ENCODE results near the gene RGS3. TPM values are rescaled to one million over a fixed set of nuclear protein-coding genes. Genes with fewer than 3 reads are reported as not detected.
A peak's percentile ranks its signal among the peaks of the same experiment; 100 is the strongest.

The RGS3 gene
- total and polyA plus RNA-seq, 2 donors (not counting 3 experiments of a cell fraction or from before 2014, with no cell fraction given), result 356 to 416 TPM

DNA sequence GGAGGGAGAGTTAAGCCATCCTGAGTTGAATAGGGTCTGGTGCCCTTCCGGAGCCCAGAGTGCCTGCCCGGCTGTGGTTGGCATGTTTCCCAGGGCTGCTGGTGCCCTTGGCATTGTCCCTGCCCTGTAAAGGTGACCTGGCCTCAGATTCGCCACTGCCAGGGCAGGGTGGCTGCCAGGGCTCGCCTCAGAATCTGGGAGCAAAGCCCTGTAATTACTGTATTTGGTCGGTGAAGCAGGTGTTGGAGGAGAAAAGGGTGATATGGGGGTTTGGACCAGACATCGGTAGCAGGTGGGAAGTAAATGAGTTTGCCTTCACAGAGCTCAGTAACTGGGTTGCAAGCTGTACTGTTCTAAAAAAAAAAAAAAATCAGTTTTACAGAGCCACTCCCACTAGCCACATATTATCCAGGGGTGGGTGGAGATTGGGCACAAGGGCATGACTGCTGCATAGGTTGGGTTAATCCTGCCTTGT, 47.6 kb downstream of the RGS3 start:
- Histone ChIP-seq H2AFZ (ENCODE audit: low read depth, low read length) (no peak overlapping the region), H3K4me1 (ENCODE audit: control insufficient read depth, extremely low read depth, insufficient read depth, low read length) (peaks cover 54% of the 10 kb centered on the region), H3K9me1 (replicated peaks; ENCODE audit: control insufficient read depth, extremely low read depth, insufficient read depth, low read length) (no peaks in the 10 kb centered on the region), H3K27ac (ENCODE audit: insufficient read depth, low read depth, low read length) (peak overlapping the region; percentile 15), H3K9ac (replicated peaks; ENCODE audit: extremely low read depth, insufficient read depth, low read length) (no peak overlapping the region), H3K79me2 (ENCODE audit: control insufficient read depth, insufficient read depth, low read length) (peaks cover 73% of the 10 kb centered on the region), H3K4me2 (ENCODE audit: insufficient read depth, low read length) (peak overlapping the region; percentile 5), H3K36me3 (ENCODE audit: control insufficient read depth in 2 of 2, extremely low read depth in 1 of 2, insufficient read depth in 2 of 2, low read length in 2 of 2) (peaks cover 37 to 75% of the 10 kb centered on the region in 2 experiments), H3K9me3 (replicated peaks; ENCODE audit: control insufficient read depth, insufficient read depth, low read length) (no peaks in the 10 kb centered on the region), H3K4me3 (replicated peaks in 1 of 3; ENCODE audit: insufficient read depth in 1 of 3, low read depth in 1 of 3, low read length in 3 of 3) (no peak overlapping the region), H4K20me1 (replicated peaks; ENCODE audit: control insufficient read depth, extremely low read depth, insufficient read depth, low read length) (no peaks in the 10 kb centered on the region), H3K27me3 (ENCODE audit: control insufficient read depth in 2 of 2, insufficient read depth in 2 of 2, low read length in 2 of 2) (no peaks in the 10 kb centered on the region)
- ChIA-PET POLR2A (interaction anchor here (1.5 to 2.0 kb wide), 2 partner anchors 10 to 56 kb away, joined by 3 to 8 read pairs; no protein-coding TSS in a partner anchor), CTCF (interaction anchor here (0.8 to 5.3 kb wide), 4 partner anchors 10 to 236 kb away, joined by 3 to 39 read pairs (median 4); partner anchors contain the start of genes CDC26 and PRPF4)
- no TSS peak for BruUV-seq (replicated peaks)
- intact Hi-C loops (cut with micrococcal nuclease), result no loop called here
- TF ChIP-seq POLR2AphosphoS5 (IDR thresholded peaks at IDR 0.05; ENCODE audit: insufficient read depth, low read depth, low read length) (peak; percentile 36), FOS (IDR thresholded peaks at IDR 0.05; ENCODE audit: borderline replicate concordance, insufficient read depth, low read length) (no peak), POLR2A (IDR thresholded peaks at IDR 0.05; ENCODE audit: low read depth, low read length) (peak; percentile 11)
- FAIRE-seq (peak; percentile 46), DNase-seq (ENCODE audit: low read depth, low spot score) (no peak)
- dilution Hi-C loops (cut with MboI; ENCODE audit: extremely low pct_ligation_motif_present, low sequenced_read_pairs), result no loop called here

GRCh38 chr9:113511856-113512761, 48.6 kb downstream of the RGS3 start:
- Histone ChIP-seq H3K4me2 (ENCODE audit: insufficient read depth, low read length) (no peak overlapping the region), H3K9me3 (replicated peaks; ENCODE audit: control insufficient read depth, insufficient read depth, low read length) (no peaks in the 10 kb centered on the region), H4K20me1 (replicated peaks; ENCODE audit: control insufficient read depth, extremely low read depth, insufficient read depth, low read length) (no peaks in the 10 kb centered on the region), H3K9me1 (replicated peaks; ENCODE audit: control insufficient read depth, extremely low read depth, insufficient read depth, low read length) (no peaks in the 10 kb centered on the region), H2AFZ (ENCODE audit: low read depth, low read length) (no peak overlapping the region), H3K27me3 (ENCODE audit: control insufficient read depth in 2 of 2, insufficient read depth in 2 of 2, low read length in 2 of 2) (no peaks in the 10 kb centered on the region), H3K4me1 (ENCODE audit: control insufficient read depth, extremely low read depth, insufficient read depth, low read length) (peaks cover 57% of the 10 kb centered on the region), H3K4me3 (replicated peaks in 1 of 3; ENCODE audit: insufficient read depth in 1 of 3, low read depth in 1 of 3, low read length in 3 of 3) (no peak overlapping the region), H3K79me2 (ENCODE audit: control insufficient read depth, insufficient read depth, low read length) (peaks cover 66% of the 10 kb centered on the region), H3K9ac (replicated peaks; ENCODE audit: extremely low read depth, insufficient read depth, low read length) (no peak overlapping the region), H3K27ac (ENCODE audit: insufficient read depth, low read depth, low read length) (peak overlapping the region; percentile 28), H3K36me3 (ENCODE audit: control insufficient read depth in 2 of 2, extremely low read depth in 1 of 2, insufficient read depth in 2 of 2, low read length in 2 of 2) (peaks cover 37 to 73% of the 10 kb centered on the region in 2 experiments)
- ChIA-PET CTCF (interaction anchor here (0.8 to 5.3 kb wide), 4 partner anchors 17 to 79 kb away, joined by 3 to 39 read pairs (median 3); no protein-coding TSS in a partner anchor), POLR2A (interaction anchor here (1.4 to 2.0 kb wide), 3 partner anchors 9 to 57 kb away, joined by 3 to 8 read pairs (median 5); no protein-coding TSS in a partner anchor)
- no TSS peak for BruUV-seq (replicated peaks)
- no peak for TF ChIP-seq POLR2A (IDR thresholded peaks at IDR 0.05; ENCODE audit: low read depth, low read length)
- TF ChIP-seq JUN (IDR thresholded peaks at IDR 0.05; ENCODE audit: borderline replicate concordance, insufficient read depth, insufficient read length, low read depth), result peak; percentile 18
- peak; percentile 20 for TF ChIP-seq FOS (IDR thresholded peaks at IDR 0.05; ENCODE audit: borderline replicate concordance, insufficient read depth, low read length)
- TF ChIP-seq, protein P1, sequence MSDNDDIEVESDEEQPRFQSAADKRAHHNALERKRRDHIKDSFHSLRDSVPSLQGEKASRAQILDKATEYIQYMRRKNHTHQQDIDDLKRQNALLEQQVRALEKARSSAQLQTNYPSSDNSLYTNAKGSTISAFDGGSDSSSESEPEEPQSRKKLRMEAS (IDR thresholded peaks at IDR 0.05; ENCODE audit: insufficient read depth, insufficient read length), result no peak
- TF ChIP-seq EZH2 (IDR thresholded peaks at IDR 0.05; ENCODE audit: borderline replicate concordance, low read depth, low read length, severe bottlenecking), result no peak
- no peak for TF ChIP-seq POLR2AphosphoS5 (IDR thresholded peaks at IDR 0.05; ENCODE audit: insufficient read depth, low read depth, low read length)
- TF ChIP-seq MYC (IDR thresholded peaks at IDR 0.05; ENCODE audit: low read depth, low read length), result no peak
- TF ChIP-seq CTCF (IDR thresholded peaks at IDR 0.05; ENCODE audit: extremely low read depth in 1 of 2, insufficient read depth in 1 of 2, low read depth in 1 of 2, low read length in 2 of 2), result no peak
- peak; percentile 61 for TF ChIP-seq GATA2 (IDR thresholded peaks at IDR 0.05; ENCODE audit: insufficient read depth, insufficient read length, low read depth, low read length)
- intact Hi-C loops (cut with micrococcal nuclease) (no loop called here), dilution Hi-C loops (cut with MboI; ENCODE audit: extremely low pct_ligation_motif_present, low sequenced_read_pairs) (no loop called here)
- peak; percentile 89 for FAIRE-seq
- DNase-seq (ENCODE audit: low read depth, low spot score), result no peak
